Esophagus muscularis mucosa (tissue), 4 donors: ENCODE measurements around the gene IQSEC3. TPM values are rescaled to one million over a fixed set of nuclear protein-coding genes. Genes with fewer than 3 reads are reported as not detected.
A peak's percentile ranks its signal among the peaks of the same experiment; 100 is the strongest.

Source experiments
- DNase-seq: peaks from one replicate; pipeline ENCODE4 v3.0.0-alpha.2; 2017; ENCODE audit errors: extremely low spot score
- H3K27ac ChIP-seq, 4 donors: fragments of 200-600 bp; sonication (generic); replicated peaks in 1 of 4; 1 replicate in 3 of 4; 2 replicates in 1 of 4; pipeline ENCODE4 v1.5.1; 2016 to 2019; ENCODE audit warnings: mild to moderate bottlenecking in 1 of 4
- H3K27me3 ChIP-seq, 4 donors: fragments of 200-600 bp; sonication (generic); one replicate each; pipeline versions ENCODE4 v1.5.1 to v1.6.0; 2016 to 2019
- H3K36me3 ChIP-seq, 4 donors: fragments of 200-600 bp; sonication (generic); one replicate each; pipeline ENCODE4 v1.5.1; 2016 to 2019
- H3K4me1 ChIP-seq, 4 donors: fragments of 200-600 bp; sonication (generic); one replicate each; pipeline ENCODE4 v1.5.1; 2016 to 2019
- H3K4me3 ChIP-seq, 4 donors: fragments of 200-600 bp; sonication (generic); 1 replicate in 2 of 4; 2 replicates in 2 of 4; pipeline ENCODE4 v1.5.1; 2016 to 2019; ENCODE audit warnings: mild to moderate bottlenecking in 4 of 4, moderate library complexity in 1 of 4
- H3K9me3 ChIP-seq, 4 donors: fragments of 200-600 bp; sonication (generic); 1 replicate in 3 of 4; 2 replicates in 1 of 4; pipeline ENCODE4 v1.5.1; 2016 to 2019
- CTCF ChIP-seq, 3 experiments: fragments of 200-600 bp in 2 of 3; fragments of 450-650 bp in 1 of 3; sonication (generic) in 2 of 3; IDR thresholded peaks; one replicate each; pipeline ENCODE4 v1.5.1; 2017 to 2019; ENCODE audit warnings: antibody characterized with exemption in 3 of 3, mild to moderate bottlenecking in 2 of 3, moderate library complexity in 1 of 3
- EP300 ChIP-seq: sonication (generic); formaldehyde crosslinking; IDR thresholded peaks from one replicate; pipeline ENCODE4 v1.6.1; 2017; ENCODE audit warnings: antibody characterized with exemption
- POLR2A ChIP-seq: fragments of 450-650 bp; IDR thresholded peaks from one replicate; pipeline ENCODE4 v1.6.1; 2017; ENCODE audit warnings: antibody characterized with exemption, moderate library complexity, mild to moderate bottlenecking, low read depth
- POLR2AphosphoS5 ChIP-seq, 2 donors: sonication (generic); formaldehyde crosslinking; IDR thresholded peaks; one replicate each; pipeline ENCODE4 v1.6.1; 2017; ENCODE audit warnings: antibody characterized with exemption in 2 of 2
- WGBS: methylation state at CpG from one replicate; pipeline ENCODE4 v1.1.5; 2018; 5-methylcytosine and 5-hydroxymethylcytosine counted together
- intact Hi-C: fragments of 100-400 bp; cut with DNase I; formaldehyde crosslinking; loops from one replicate; pipeline ENCODE4 v1.15.1; 2023
- total RNA-seq, 4 donors: library from RNA; depleted of rRNA; stranded (reverse); fragments of >200 nt; gene quantifications; one replicate each; pipeline versions ENCODE4 v1.1.0 to v1.2.1, GENCODE V29; 2016

IQSEC3 gene
- total RNA-seq, 4 donors from 2014 or later = 0.26 to 2.3 (median 1.4) TPM

- 77% methylated on average over 5 of the region's 5 CpGs for WGBS
- intact Hi-C loops = no loop called here
These were observed 85.0 kb downstream of the IQSEC3 start for GRCh38 chr12:151579-151978.

GRCh38 chr12:152440-152839, 85.9 kb downstream of the IQSEC3 start:
- intact Hi-C loops = no loop called here
- 90% methylated on average over 2 of the region's 3 CpGs for WGBS
- Histone ChIP-seq H3K4me1 (peaks cover 0 to 8% (median 0%) of the 10 kb centered on the region in 4 donors), H3K4me3 (no peak overlapping the region), H3K27me3 (peaks cover 0 to 55% (median 0%) of the 10 kb centered on the region in 4 donors), H3K9me3 (no peaks in the 10 kb centered on the region), H3K36me3 (no peaks in the 10 kb centered on the region), H3K27ac (no peak overlapping the region)
- TF ChIP-seq POLR2AphosphoS5 (IDR thresholded peaks at IDR 0.05) (no peak), EP300 (no peak), CTCF (IDR thresholded peaks at IDR 0.05) (no peak), POLR2A (no peak)
- DNase-seq = no peak

More at GRCh38 chr12:151579-151978, 85.0 kb downstream of the IQSEC3 start:
- H3K4me3 ChIP-seq = no peak overlapping the region
- no peaks in the 10 kb centered on the region for H3K36me3 ChIP-seq
- peaks cover 0 to 55% (median 0%) of the 10 kb centered on the region in 4 donors for H3K27me3 ChIP-seq
- no peak overlapping the region for H3K27ac ChIP-seq
- no peak for TF ChIP-seq EP300
- no peak for TF ChIP-seq POLR2AphosphoS5 (IDR thresholded peaks at IDR 0.05)
- no peak for TF ChIP-seq CTCF (IDR thresholded peaks at IDR 0.05)
- no peak for TF ChIP-seq POLR2A
- peaks cover 0 to 8% (median 0%) of the 10 kb centered on the region in 4 donors for H3K4me1 ChIP-seq
- DNase-seq = no peak
- no peaks in the 10 kb centered on the region for H3K9me3 ChIP-seq

- Histone ChIP-seq H3K27ac (no peak overlapping the region), H3K4me1 (peaks cover 0 to 8% (median 0%) of the 10 kb centered on the region in 4 donors), H3K9me3 (no peaks in the 10 kb centered on the region), H3K4me3 (no peak overlapping the region), H3K27me3 (peaks cover 0 to 55% (median 0%) of the 10 kb centered on the region in 4 donors), H3K36me3 (no peaks in the 10 kb centered on the region)
- DNase-seq = no peak
- 25% methylated on average over 6 of the region's 11 CpGs for WGBS
- TF ChIP-seq CTCF (IDR thresholded peaks at IDR 0.05) (peak in 2 of 3 experiments; percentile 25 to 42), POLR2AphosphoS5 (IDR thresholded peaks at IDR 0.05) (no peak), EP300 (no peak), POLR2A (no peak)
- intact Hi-C loops = no loop called here
These were observed 86.6 kb downstream of the IQSEC3 start for GRCh38 chr12:153080-153746.

GRCh38 chr12:154058-154457, 87.5 kb downstream of the IQSEC3 start:
- intact Hi-C loops = no loop called here
- Histone ChIP-seq H3K36me3 (no peaks in the 10 kb centered on the region), H3K27ac (no peak overlapping the region), H3K9me3 (no peaks in the 10 kb centered on the region), H3K4me1 (peaks cover 0 to 8% (median 0%) of the 10 kb centered on the region in 4 donors), H3K27me3 (peaks cover 0 to 55% (median 0%) of the 10 kb centered on the region in 4 donors), H3K4me3 (no peak overlapping the region)
- TF ChIP-seq EP300 (no peak), POLR2AphosphoS5 (IDR thresholded peaks at IDR 0.05) (no peak)
- WGBS = 82% methylated on average over 11 of the region's 12 CpGs
- no peak for DNase-seq

GRCh38 chr12:155006-155405, 88.4 kb downstream of the IQSEC3 start:
- Histone ChIP-seq H3K4me3 (no peak overlapping the region), H3K27me3 (peaks cover 0 to 50% (median 0%) of the 10 kb centered on the region in 4 donors), H3K27ac (no peak overlapping the region), H3K9me3 (no peaks in the 10 kb centered on the region), H3K36me3 (no peaks in the 10 kb centered on the region), H3K4me1 (peaks cover 0 to 8% (median 0%) of the 10 kb centered on the region in 4 donors)
- 84% methylated on average over 6 of the region's 9 CpGs for WGBS
- intact Hi-C loops = no loop called here
- TF ChIP-seq CTCF (IDR thresholded peaks at IDR 0.05) = no peak
- TF ChIP-seq POLR2AphosphoS5 (IDR thresholded peaks at IDR 0.05) = no peak
- no peak for TF ChIP-seq POLR2A
- no peak for TF ChIP-seq EP300
- no peak for DNase-seq
